ENCODE results near the gene SLC27A3. TPM values are rescaled to one million over a fixed set of nuclear protein-coding genes. Genes with fewer than 3 reads are reported as not detected.

SLC27A3 gene, protein sequence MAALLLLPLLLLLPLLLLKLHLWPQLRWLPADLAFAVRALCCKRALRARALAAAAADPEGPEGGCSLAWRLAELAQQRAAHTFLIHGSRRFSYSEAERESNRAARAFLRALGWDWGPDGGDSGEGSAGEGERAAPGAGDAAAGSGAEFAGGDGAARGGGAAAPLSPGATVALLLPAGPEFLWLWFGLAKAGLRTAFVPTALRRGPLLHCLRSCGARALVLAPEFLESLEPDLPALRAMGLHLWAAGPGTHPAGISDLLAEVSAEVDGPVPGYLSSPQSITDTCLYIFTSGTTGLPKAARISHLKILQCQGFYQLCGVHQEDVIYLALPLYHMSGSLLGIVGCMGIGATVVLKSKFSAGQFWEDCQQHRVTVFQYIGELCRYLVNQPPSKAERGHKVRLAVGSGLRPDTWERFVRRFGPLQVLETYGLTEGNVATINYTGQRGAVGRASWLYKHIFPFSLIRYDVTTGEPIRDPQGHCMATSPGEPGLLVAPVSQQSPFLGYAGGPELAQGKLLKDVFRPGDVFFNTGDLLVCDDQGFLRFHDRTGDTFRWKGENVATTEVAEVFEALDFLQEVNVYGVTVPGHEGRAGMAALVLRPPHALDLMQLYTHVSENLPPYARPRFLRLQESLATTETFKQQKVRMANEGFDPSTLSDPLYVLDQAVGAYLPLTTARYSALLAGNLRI
- 11.1 and 12.8 TPM in 2 replicates for total RNA-seq (2022)
- percentile 45 among the genes with signal in this experiment for Bru-seq, nascent RNA
- percentile 72 among the genes with signal in this experiment for BruChase-seq, experiment 1, labeled RNA remaining after a 6-hour chase
- percentile 61 among the genes with signal in this experiment for BruChase-seq, experiment 2, labeled RNA remaining after a 2-hour chase
- long read RNA-seq, transcript SLC27A3-201 (10 exons, 3,351 nt): major isoform, 15 of 17 reads
- long read RNA-seq, partial matches to known transcripts: 0 of 17 reads
- long read RNA-seq, other reads (novel, unspliced or antisense): 2 of 17 reads

- TF ChIP-seq CTCF (IDR thresholded peaks at IDR 0.05; ENCODE audit: unreplicated experiment): no peak
- Mint-ChIP-seq H3K27me3 (ENCODE audit: insufficient read depth, unreplicated experiment) (no peaks in the 10 kb centered on the region), H3K27ac (ENCODE audit: low read depth, unreplicated experiment) (peak within 1 kb of the TSS; percentile 68), H3K4me1 (ENCODE audit: insufficient read depth, unreplicated experiment) (peaks cover 36% of the 10 kb centered on the region), H3K36me3 (ENCODE audit: insufficient read depth, unreplicated experiment) (peaks cover 16% of the 10 kb centered on the region), H3K9me3 (ENCODE audit: unreplicated experiment) (no peaks in the 10 kb centered on the region), H3K4me3 (ENCODE audit: unreplicated experiment) (peak within 1 kb of the TSS; percentile 70)
- intact Hi-C loops (cut with micrococcal nuclease): no loop called here
- DNase-seq (ENCODE audit: unreplicated experiment): peak; percentile 79
- no TSS peak for BruUV-seq (replicated peaks)
- CTCF ChIA-PET: interaction anchor here (0.5 to 1.7 kb wide), 5 partner anchors 22 to 212 kb away, joined by 3 to 6 read pairs (median 4); partner anchors contain the start of gene RAB13
- POLR2A ChIA-PET: interaction anchor here (0.6 to 3.2 kb wide), 29 partner anchors 9 to 871 kb away, joined by 3 to 26 read pairs (median 6); partner anchors contain the start of genes CHTOP, CREB3L4, CRTC2 and ILF2
These were observed at the start of gene SLC27A3 for GRCh38 chr1:153774780-153775457. TSS of gene SLC27A3 (plus strand) at chr1:153775407. CDS start at chr1:153775498, 91 bp downstream.

GRCh38 chr1:153727463-153728304 is 47.5 kb upstream of the SLC27A3 start, which contains the start of gene INTS3:
TSS of gene INTS3 (plus strand) at chr1:153728050. CDS start at chr1:153728635, 585 bp downstream.
- peak; percentile 100 for DNase-seq (ENCODE audit: unreplicated experiment)
- Mint-ChIP-seq H3K4me1 (ENCODE audit: insufficient read depth, unreplicated experiment) (peaks cover 21% of the 10 kb centered on the region), H3K9me3 (ENCODE audit: unreplicated experiment) (no peaks in the 10 kb centered on the region), H3K27me3 (ENCODE audit: insufficient read depth, unreplicated experiment) (no peaks in the 10 kb centered on the region), H3K36me3 (ENCODE audit: insufficient read depth, unreplicated experiment) (peaks cover 6% of the 10 kb centered on the region), H3K4me3 (ENCODE audit: unreplicated experiment) (peak within 1 kb of the TSS; percentile 99), H3K27ac (ENCODE audit: low read depth, unreplicated experiment) (peak within 1 kb of the TSS; percentile 98)
- CTCF ChIA-PET: interaction anchor here (0.5 to 0.8 kb wide), 5 partner anchors 39 to 392 kb away, joined by 3 to 4 read pairs (median 3); partner anchors contain the start of gene RAB13
- intact Hi-C loops (cut with micrococcal nuclease): loop anchor here (5.0 kb wide), 1 partner anchor 55 kb away; the partner anchor contains the start of gene ILF2
- no peak for TF ChIP-seq CTCF (IDR thresholded peaks at IDR 0.05; ENCODE audit: unreplicated experiment)
- POLR2A ChIA-PET: interaction anchor here (0.5 to 5.9 kb wide), 43 partner anchors 8 to 1170 kb away, joined by 3 to 35 read pairs (median 4); partner anchors contain the start of genes CHTOP, CREB3L4, DENND4B and GATAD2B
- TSS peak; percentile 45 for BruUV-seq (replicated peaks)

GRCh38 chr1:153728305-153729066 is 46.7 kb upstream of the SLC27A3 start:
- ChIA-PET CTCF (interaction anchor here (0.6 to 1.9 kb wide), 6 partner anchors 20 to 218 kb away, joined by 3 to 4 read pairs (median 3); no protein-coding TSS in a partner anchor), POLR2A (interaction anchor here (0.5 to 5.9 kb wide), 42 partner anchors 8 to 1169 kb away, joined by 3 to 35 read pairs (median 4); partner anchors contain the start of genes CHTOP, CREB3L4, DENND4B and GATAD2B)
- no peaks in the 10 kb centered on the region for H3K27me3 Mint-ChIP-seq (ENCODE audit: insufficient read depth, unreplicated experiment)
- peak overlapping the region; percentile 98 for H3K27ac Mint-ChIP-seq (ENCODE audit: low read depth, unreplicated experiment)
- no peak for TF ChIP-seq CTCF (IDR thresholded peaks at IDR 0.05; ENCODE audit: unreplicated experiment)
- intact Hi-C loops (cut with micrococcal nuclease): loop anchor here (5.0 kb wide), 1 partner anchor 56 kb away; the partner anchor contains the start of gene ILF2
- peak; percentile 41 for DNase-seq (ENCODE audit: unreplicated experiment)
- BruUV-seq (replicated peaks): TSS peak; percentile 87
- H3K36me3 Mint-ChIP-seq (ENCODE audit: insufficient read depth, unreplicated experiment): peaks cover 8% of the 10 kb centered on the region
- no peaks in the 10 kb centered on the region for H3K9me3 Mint-ChIP-seq (ENCODE audit: unreplicated experiment)
- H3K4me1 Mint-ChIP-seq (ENCODE audit: insufficient read depth, unreplicated experiment): peaks cover 21% of the 10 kb centered on the region
- peak overlapping the region; percentile 99 for H3K4me3 Mint-ChIP-seq (ENCODE audit: unreplicated experiment)
